Suprapubic skin (tissue), 4 donors: ENCODE measurements around the gene SLC1A6. TPM values are rescaled to one million over a fixed set of nuclear protein-coding genes. Genes with fewer than 3 reads are reported as not detected.

Experiments used
- DNase-seq, 2 donors: peaks; one replicate each; pipeline ENCODE4 v3.0.0-alpha.2; 2019; ENCODE audit warnings: low spot score in 2 of 2
- H3K27ac ChIP-seq: fragments of 200-600 bp; sonication (generic); one replicate; pipeline ENCODE4 v1.5.1; 2019
- H3K27me3 ChIP-seq: fragments of 200-600 bp; sonication (generic); one replicate; pipeline ENCODE4 v1.5.1; 2019
- H3K36me3 ChIP-seq: fragments of 200-600 bp; sonication (generic); one replicate; pipeline ENCODE4 v1.5.1; 2019
- H3K4me1 ChIP-seq: fragments of 200-600 bp; sonication (generic); one replicate; pipeline ENCODE4 v1.5.1; 2019
- H3K4me3 ChIP-seq: fragments of 200-600 bp; sonication (generic); one replicate; pipeline ENCODE4 v1.5.1; 2019; ENCODE audit warnings: mild to moderate bottlenecking
- H3K9me3 ChIP-seq: fragments of 200-600 bp; sonication (generic); one replicate; pipeline ENCODE4 v1.5.1; 2019
- CTCF ChIP-seq, 2 donors: fragments of 200-600 bp in 1 of 2; fragments of 450-650 bp in 1 of 2; sonication (generic) in 1 of 2; IDR thresholded peaks; one replicate each; pipeline ENCODE4 v1.5.1; 2016 to 2019; ENCODE audit warnings: antibody characterized with exemption in 2 of 2, mild to moderate bottlenecking in 1 of 2, moderate library complexity in 1 of 2
- EP300 ChIP-seq: sonication (generic); formaldehyde crosslinking; IDR thresholded peaks from one replicate; pipeline ENCODE4 v1.6.1; 2017; ENCODE audit warnings: antibody characterized with exemption
- POLR2A ChIP-seq, 2 donors: fragments of 450-650 bp; IDR thresholded peaks; one replicate each; pipeline ENCODE4 v1.6.1; 2017; ENCODE audit warnings: antibody characterized with exemption in 2 of 2, mild to moderate bottlenecking in 2 of 2, moderate library complexity in 2 of 2
- POLR2AphosphoS5 ChIP-seq, 3 donors: sonication (generic); formaldehyde crosslinking; IDR thresholded peaks; one replicate each; pipeline ENCODE4 v1.6.1; 2017; ENCODE audit warnings: antibody characterized with exemption in 3 of 3
- WGBS: methylation state at CpG from one replicate; pipeline ENCODE4 v1.1.5; 2018; 5-methylcytosine and 5-hydroxymethylcytosine counted together
- total RNA-seq, 4 donors: library from RNA; depleted of rRNA; stranded (reverse); fragments of >200 nt; gene quantifications; one replicate each; pipeline ENCODE4 v1.1.0, GENCODE V29; 2016

The SLC1A6 gene
- total RNA-seq, 4 donors from 2014 or later: 2.8 to 24.5 (median 9.8) TPM

GRCh38 chr19:14906711-14907110 lies 73.0 kb downstream of the SLC1A6 start:
- DNase-seq: no peak
- no peak overlapping the region for H3K27ac ChIP-seq
- TF ChIP-seq POLR2A (IDR thresholded peaks at IDR 0.05): no peak
- no peak for TF ChIP-seq CTCF (IDR thresholded peaks at IDR 0.05)
- TF ChIP-seq EP300: no peak
- no peak for TF ChIP-seq POLR2AphosphoS5 (IDR thresholded peaks at IDR 0.05)
- no peaks in the 10 kb centered on the region for H3K9me3 ChIP-seq
- no peak overlapping the region for H3K4me3 ChIP-seq
- 54% methylated on average over 4 of the region's 4 CpGs for WGBS
- H3K4me1 ChIP-seq: no peaks in the 10 kb centered on the region
- peaks cover 3% of the 10 kb centered on the region for H3K27me3 ChIP-seq
- no peaks in the 10 kb centered on the region for H3K36me3 ChIP-seq

- Histone ChIP-seq H3K9me3 (no peaks in the 10 kb centered on the region), H3K4me3 (no peak overlapping the region), H3K27ac (no peak overlapping the region), H3K4me1 (no peaks in the 10 kb centered on the region), H3K27me3 (peaks cover 13% of the 10 kb centered on the region), H3K36me3 (no peaks in the 10 kb centered on the region)
- DNase-seq: no peak
- TF ChIP-seq EP300: no peak
- no peak for TF ChIP-seq CTCF (IDR thresholded peaks at IDR 0.05)
- TF ChIP-seq POLR2AphosphoS5 (IDR thresholded peaks at IDR 0.05): no peak
- TF ChIP-seq POLR2A (IDR thresholded peaks at IDR 0.05): no peak
- WGBS: 38% methylated on average over 2 of the region's 2 CpGs
These were observed 77.9 kb downstream of the SLC1A6 start for GRCh38 chr19:14901675-14902260.

Other genes with a start within 250 kb of the SLC1A6 start
- 10 to 100 TPM in 3 of 4 donors, 1 to 10 TPM in 1; 8.1 to 14.3 (median 12.9) TPM for gene ADGRE2, start 201.3 kb downstream of the SLC1A6 start, total RNA-seq
- 1 to 10 TPM in 3 of 4 donors, under 1 TPM in 1; 0.91 to 3.7 (median 2.7) TPM for gene OR7A5, start 144.7 kb downstream of the SLC1A6 start, total RNA-seq
- gene OR7C1, start 144.7 kb downstream of the SLC1A6 start, total RNA-seq: 10 to 100 TPM in 1 of 4 donors, 1 to 10 TPM in 3; 4.4 to 11.2 (median 5.1) TPM
- not detected for gene OR7A10, start 130.9 kb downstream of the SLC1A6 start, total RNA-seq
- gene OR7A17, start 93.7 kb downstream of the SLC1A6 start, total RNA-seq: not detected
- not detected for gene OR7C2, start 38.4 kb downstream of the SLC1A6 start, total RNA-seq
- 100 to 1,000 TPM; 123 to 363 (median 254) TPM for gene CASP14, start 69.6 kb upstream of the SLC1A6 start, total RNA-seq
- not detected for gene OR1I1, start 102.3 kb upstream of the SLC1A6 start, total RNA-seq
- gene SYDE1, start 127.5 kb upstream of the SLC1A6 start, total RNA-seq: 10 to 100 TPM in 1 of 4 donors, 1 to 10 TPM in 3; 3.8 to 17.8 (median 6.8) TPM
- gene NOTCH3, start 221.1 kb upstream of the SLC1A6 start, total RNA-seq: 100 to 1,000 TPM; 205 to 253 (median 245) TPM